EH (cell line): Measurements from ENCODE around the gene KIFAP3.
"Not testable (repeated sequence)": the region's sequence is repeated elsewhere in the genome, so short reads cannot be mapped to it uniquely, and the experiment has no call there.

Source experiments
- DNase-seq: peaks from one replicate; pipeline ENCODE4 v3.0.0-alpha.2; 2015; ENCODE audit warnings: low read depth

KIFAP3 gene

GRCh38 chr1:169924063-169924462, 150.4 kb downstream of the KIFAP3 start:
- no peak for DNase-seq

- no peak for DNase-seq
Measured at GRCh38 chr1:169921080-169921479, 153.4 kb downstream of the KIFAP3 start.

GRCh38 chr1:169918927-169919326, 155.6 kb downstream of the KIFAP3 start:
- no peak for DNase-seq

- not testable (repeated sequence) for DNase-seq
Measured at GRCh38 chr1:169918220-169918619, 156.3 kb downstream of the KIFAP3 start.

GRCh38 chr1:169915150-169915549, 159.3 kb downstream of the KIFAP3 start:
- no peak for DNase-seq

- DNase-seq: peak; percentile 31
Measured at GRCh38 chr1:169914531-169914930, 160.0 kb downstream of the KIFAP3 start.

GRCh38 chr1:169909499-169909898, 165.0 kb downstream of the KIFAP3 start:
- no peak for DNase-seq

- DNase-seq: peak; percentile 29
Measured at GRCh38 chr1:169906938-169907337, 167.6 kb downstream of the KIFAP3 start.

- DNase-seq: no peak
Measured at GRCh38 chr1:169904834-169905233, 169.7 kb downstream of the KIFAP3 start.

- DNase-seq: no peak
Measured at GRCh38 chr1:169902751-169903150, 171.7 kb downstream of the KIFAP3 start.

- DNase-seq: no peak
Measured at GRCh38 chr1:169901115-169901514, 173.4 kb downstream of the KIFAP3 start.

- no peak for DNase-seq
Measured at GRCh38 chr1:169900571-169900970, 173.9 kb downstream of the KIFAP3 start.

GRCh38 chr1:169899519-169900217, 174.8 kb downstream of the KIFAP3 start:
- DNase-seq: no peak

GRCh38 chr1:169896013-169896412, 178.5 kb downstream of the KIFAP3 start:
- DNase-seq: peak; percentile 12

- no peak for DNase-seq
Measured at GRCh38 chr1:169894424-169895145, 179.9 kb downstream of the KIFAP3 start.

- peak; percentile 98 for DNase-seq
Measured at GRCh38 chr1:169893645-169894423, 180.7 kb downstream of the KIFAP3 start, which contains the start of gene SCYL3. Gene SCYL3, minus strand, starts transcription at chr1:169893896. Its CDS starts 5,056 bp downstream, at chr1:169888840.

- peak; percentile 43 for DNase-seq
Measured at GRCh38 chr1:169892927-169893644, 181.4 kb downstream of the KIFAP3 start.

GRCh38 chr1:169892176-169892926, 182.1 kb downstream of the KIFAP3 start:
- no peak for DNase-seq

- DNase-seq: no peak
Measured at GRCh38 chr1:169891539-169891885, 183.0 kb downstream of the KIFAP3 start.

- DNase-seq: peak; percentile 17
Measured at GRCh38 chr1:169890761-169891538, 183.5 kb downstream of the KIFAP3 start.

GRCh38 chr1:169889871-169890270, 184.6 kb downstream of the KIFAP3 start:
- no peak for DNase-seq
